Activated CD4-positive, alpha-beta T cell treated with anti-CD3 and anti-CD28 coated beads, Interleukin-2, amount 50 U/mL, for 4 hours (primary cell): Measurements from ENCODE around the gene EPB42.
"Not testable (repeated sequence)": the region's sequence is repeated elsewhere in the genome, so short reads cannot be mapped to it uniquely, and the experiment has no call there.

Experiments
- DNase-seq, 2 experiments: peaks; one replicate each; pipeline ENCODE4 v3.0.0-alpha.2; 2020

Gene EPB42

DNA sequence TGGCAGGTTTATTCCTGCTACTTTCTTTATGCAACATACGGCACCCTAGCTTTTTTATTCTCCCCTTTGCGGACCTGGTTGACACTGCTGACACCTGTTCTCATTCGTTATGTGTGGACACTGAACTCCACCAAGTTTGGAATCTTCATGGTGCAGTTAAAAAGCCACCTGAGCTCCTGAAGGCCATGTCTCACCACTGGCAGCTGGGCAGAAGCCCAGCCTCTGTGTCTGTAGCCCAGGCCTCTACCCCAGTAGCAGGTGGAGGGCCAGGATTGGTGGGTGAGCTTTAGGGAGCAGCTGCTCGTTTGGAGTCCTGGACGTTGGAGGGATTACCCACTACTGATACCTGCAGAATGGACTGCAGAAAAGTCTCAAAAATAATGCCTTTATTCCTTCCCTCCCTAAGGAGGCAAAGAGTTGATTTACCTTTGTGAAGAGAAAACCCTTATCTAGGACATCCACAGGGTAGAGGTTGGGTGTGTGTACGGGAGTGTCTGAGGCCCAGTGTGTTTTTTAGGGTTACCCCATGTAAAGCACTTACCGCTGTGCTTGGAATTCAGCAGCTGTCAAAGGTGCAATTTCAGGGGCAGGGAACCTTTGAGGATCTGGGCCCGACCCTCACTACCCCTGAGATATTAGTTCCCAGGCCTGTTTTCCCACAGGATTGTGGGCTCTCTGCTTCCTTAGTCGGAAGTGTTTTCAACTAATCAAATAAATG is 36.3 kb downstream of the EPB42 start:
- no peak for DNase-seq

DNA sequence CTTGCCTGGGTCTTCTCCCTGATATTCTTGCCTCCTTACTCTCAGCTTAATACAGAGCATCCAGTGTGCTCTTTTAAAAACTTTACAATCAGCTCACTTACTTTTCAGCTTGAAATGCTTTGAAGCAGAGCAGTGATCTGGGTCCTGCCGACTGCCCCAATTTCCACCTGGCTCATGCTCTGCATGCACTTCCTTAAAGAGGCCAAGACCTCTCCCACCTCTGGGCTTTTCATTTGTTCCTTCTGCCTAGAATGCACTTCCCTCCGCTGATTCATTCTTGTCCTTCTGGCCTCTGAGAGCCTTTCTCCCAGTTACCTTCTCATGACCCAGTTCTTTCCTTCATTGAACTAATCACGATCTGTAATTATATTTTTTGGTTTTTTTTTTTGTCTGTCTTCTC is 37.5 kb downstream of the EPB42 start:
- DNase-seq = no peak

DNA sequence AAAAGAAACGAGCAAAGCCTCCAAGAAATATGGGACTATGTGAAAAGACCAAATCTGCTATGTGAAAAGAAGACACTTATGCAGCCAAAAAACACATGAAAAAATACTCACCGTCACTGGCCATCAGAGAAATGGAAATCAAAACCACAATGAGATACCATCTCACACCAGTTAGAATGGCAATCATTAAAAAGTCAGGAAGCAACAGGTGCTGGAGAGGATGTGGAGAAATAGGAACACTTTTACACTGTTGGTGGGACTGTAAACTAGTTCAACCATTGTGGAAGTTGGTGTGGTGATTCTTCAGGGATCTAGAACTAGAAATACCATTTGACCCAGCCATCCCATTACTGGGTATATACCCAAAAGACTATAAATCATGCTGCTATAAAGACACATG is 43.7 kb downstream of the EPB42 start:
- not testable (repeated sequence) for DNase-seq

DNA sequence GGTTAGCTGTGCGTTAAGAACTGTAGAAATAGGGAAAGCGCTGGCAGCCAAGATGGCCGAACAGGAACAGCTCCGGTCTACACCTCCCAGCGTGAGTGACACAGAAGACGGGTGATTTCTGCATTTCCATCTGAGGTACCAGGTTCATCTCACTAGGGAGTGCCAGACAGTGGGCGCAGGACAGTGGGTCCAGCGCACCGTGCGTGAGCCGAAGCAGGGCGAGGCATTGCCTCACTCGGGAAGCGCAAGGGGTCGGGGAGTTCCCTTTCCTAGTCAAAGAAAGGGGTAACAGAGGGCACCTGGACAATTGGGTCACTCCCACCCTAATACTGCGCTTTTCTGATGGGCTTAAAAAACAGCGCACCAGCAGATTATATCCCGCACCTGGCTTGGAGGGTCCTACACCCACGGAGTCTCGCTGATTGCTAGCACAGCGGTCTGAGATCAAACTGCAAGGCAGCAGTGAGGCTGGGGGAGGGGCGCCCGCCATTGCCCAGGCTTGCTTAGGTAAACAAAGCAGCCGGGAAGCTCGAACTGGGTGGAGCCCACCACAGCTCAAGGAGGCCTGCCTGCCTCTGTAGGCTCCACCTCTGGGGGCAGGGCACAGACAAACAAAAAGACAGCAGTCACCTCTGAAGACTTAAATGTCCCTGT is 45.0 kb downstream of the EPB42 start:
- DNase-seq = not testable (repeated sequence)

DNA sequence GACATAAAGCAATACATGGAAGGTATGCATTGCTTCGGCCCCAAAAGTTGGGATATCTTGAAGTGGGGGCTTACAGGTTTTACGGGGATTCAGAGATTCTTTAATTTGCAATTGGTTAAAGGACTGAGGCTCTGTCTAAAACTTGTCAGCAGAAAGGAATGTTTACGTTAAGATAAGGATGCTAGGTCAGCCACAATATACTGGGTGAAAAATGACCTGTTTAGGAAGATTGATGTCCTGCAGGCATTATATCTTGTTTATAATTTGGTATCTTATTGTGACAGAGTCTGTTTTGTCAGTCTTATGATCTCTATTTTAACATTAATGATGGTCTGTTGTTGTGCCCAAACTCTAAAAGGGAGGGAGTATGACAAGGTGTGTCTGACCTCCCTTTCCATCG is 50.9 kb downstream of the EPB42 start:
- no peak for DNase-seq

DNA sequence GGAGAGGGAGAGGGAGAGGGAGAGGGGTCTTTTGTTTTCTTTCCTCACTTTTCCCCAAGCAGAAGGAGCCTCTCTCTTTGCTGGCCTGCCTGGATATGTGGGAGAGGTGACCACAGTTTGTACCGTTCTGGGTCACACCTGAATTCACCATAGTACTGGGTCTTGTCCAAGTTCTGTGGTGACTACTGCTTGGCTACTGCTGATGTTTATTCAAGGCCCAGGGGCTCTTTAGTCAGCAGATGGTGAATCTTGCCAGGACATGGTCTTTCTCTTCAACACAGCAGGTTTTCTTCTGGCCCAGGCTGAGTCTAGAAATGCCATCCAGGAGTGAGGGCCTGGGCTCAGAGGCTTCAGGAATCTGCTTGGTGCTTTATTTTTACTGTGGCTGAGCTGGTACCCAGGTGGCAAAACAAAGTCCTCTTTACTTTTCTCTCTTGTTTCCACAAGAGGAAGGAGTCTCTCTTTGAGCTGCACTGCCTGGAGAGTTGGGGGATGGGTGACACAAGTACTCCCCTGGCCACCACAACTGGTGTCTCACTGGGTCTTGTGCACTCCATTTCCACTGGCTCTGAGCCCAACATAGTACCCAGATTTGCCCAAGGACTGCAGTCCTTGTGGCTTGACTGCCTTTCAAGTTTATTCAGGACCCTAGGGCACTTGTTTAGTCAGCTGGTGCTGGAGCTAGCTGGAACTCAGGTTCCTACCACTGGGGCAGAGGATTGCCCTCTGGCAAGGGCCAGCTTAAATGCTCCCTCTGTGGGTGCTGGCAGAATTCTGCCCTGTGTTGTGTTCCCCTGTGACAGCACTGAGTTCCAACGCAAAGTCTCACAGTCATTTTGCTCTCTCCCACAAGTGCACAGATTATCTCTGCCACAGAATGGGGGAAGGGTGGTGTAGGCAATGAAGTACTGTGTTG is 52.4 kb downstream of the EPB42 start:
- DNase-seq = no peak

DNA sequence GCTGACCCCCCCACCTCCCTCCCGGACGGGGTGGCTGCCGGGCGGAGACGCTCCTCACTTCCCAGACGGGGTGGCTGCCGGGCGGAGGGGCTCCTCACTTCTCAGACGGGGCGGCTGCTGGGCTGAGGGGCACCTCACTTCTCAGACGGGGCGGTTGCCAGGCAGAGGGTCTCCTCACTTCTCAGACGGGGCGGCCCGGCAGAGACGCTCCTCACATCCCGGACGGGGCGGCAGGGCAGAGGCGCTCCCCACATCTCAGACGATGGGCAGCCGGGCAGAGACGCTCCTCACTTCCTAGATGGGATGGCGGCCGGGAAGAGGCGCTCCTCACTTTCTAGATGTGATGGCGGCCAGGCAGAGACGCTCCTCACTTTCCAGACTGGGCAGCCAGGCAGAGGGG is 53.6 kb downstream of the EPB42 start:
- not testable (repeated sequence) for DNase-seq

DNA sequence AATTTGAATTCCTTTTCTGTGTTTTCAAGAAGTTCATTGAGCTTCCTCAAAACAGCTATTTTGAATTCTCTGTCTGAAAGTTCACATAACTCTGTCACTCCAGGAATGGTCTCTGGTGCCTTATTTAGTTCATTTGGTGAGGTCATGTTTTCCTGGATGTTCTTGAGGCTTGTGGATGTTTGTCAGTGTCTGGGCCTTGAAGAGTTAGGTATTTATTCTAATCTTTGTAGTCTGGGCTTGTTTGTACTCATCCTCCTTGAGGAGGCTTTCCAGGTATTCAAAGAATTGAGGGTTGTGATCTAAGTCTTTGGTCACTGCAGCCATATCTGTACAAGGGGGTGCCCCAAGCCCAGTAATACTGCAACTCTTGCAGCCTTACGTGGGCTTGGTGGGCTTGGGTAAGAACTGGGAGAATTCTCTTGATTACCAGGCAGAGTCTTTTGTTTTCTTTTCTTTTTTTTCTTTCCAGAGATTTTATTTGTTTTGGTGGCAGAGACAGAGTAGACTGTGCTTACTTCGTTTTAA is 55.0 kb downstream of the EPB42 start:
- no peak for DNase-seq

DNA sequence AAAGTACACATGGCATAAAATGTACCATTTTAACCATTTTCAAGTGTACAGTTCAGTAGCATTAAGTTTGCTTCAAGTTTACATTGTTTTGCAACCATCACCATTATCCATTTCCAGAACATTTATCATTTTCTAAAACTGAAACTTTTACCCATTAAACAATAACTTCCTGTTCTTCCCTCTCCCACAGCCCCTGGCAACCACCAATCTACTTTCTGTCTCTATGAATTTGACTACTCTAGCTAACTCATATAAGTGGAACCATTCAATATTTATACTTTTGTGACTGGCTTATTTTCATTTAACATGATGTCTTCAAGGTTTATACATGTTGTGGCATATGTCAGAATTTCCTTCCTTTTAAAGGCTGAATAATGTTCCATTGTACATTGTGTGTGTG is 67.5 kb downstream of the EPB42 start:
- DNase-seq = no peak

DNA sequence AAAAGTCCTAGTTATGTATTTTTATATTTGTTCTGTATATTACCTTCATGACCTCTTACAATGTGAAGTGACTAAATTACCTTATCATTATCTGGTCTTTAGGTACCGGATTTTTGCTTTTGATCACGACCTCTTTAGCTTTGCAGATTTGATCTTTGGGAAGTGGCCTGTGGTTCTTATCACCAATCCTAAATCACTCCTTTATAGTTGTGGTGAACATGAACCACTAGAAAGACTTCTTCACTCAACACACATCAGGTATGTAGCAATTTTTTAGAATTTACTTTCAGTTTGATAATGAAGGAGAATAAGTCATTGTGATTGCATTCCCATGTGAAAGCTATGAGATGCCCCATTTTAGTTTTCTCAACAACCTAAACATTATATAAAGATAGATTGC is 69.1 kb downstream of the EPB42 start:
- no peak for DNase-seq

DNA sequence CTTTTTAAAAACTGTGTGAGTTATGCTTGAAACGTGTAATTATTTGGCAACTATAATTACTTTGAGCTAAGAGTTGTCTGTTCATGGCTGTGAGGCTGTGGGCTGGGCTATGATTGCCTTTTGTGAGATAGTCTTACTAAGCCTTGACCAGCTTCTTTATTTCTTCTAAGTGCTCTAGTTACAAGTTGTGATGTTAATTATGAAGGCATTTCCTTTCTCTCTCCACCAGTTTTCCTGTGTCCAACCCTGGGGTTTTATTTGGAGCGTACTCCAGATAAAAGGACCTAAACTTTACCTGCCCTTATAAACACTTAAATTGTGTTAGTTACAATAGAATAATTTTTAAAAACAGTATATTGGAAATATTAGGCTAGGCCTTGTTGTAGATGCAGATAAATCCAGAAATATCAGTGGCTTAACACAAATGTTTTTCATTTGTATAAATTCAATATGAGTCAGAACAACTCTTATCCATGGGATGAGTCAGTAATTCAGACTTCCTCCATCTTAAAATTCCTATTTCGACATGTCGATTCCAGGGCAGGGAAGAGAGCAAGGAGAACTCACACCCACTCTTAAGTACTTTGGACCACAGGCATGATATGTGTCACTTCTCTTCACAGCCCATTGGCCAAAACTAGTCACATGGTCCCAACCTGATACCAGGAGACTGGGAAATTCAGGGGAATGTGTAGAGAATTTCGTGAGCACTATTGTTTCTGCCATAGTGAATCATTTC is 70.5 kb downstream of the EPB42 start:
- no peak for DNase-seq
